ENCODE results near the gene ERP44.
"Not testable (repeated sequence)": the region's sequence is repeated elsewhere in the genome, so short reads cannot be mapped to it uniquely, and the experiment has no call there.

Gene ERP44

GRCh38 chr9:100098887-100099721 is at the start of gene ERP44, which contains the start of gene INVS:
Gene ERP44 (minus strand): TSS chr9:100099000. CDS start chr9:100098840, 160 bp downstream.
Gene INVS (plus strand): TSS chr9:100099243. CDS start chr9:100104522, 5,279 bp downstream.
- peak within 1 kb of the TSS; percentile 96 for H3K27ac Mint-ChIP-seq
- H3K9me3 Mint-ChIP-seq = no peaks in the 10 kb centered on the region
- peak; percentile 100 for ATAC-seq
- peak within 1 kb of the TSS; percentile 98 for H3K4me3 Mint-ChIP-seq
- H3K4me1 Mint-ChIP-seq = peaks cover 44% of the 10 kb centered on the region
- no peaks in the 10 kb centered on the region for H3K27me3 Mint-ChIP-seq
- H3K36me3 Mint-ChIP-seq = no peaks in the 10 kb centered on the region

GRCh38 chr9:100145976-100146375 is 47.2 kb upstream of the ERP44 start:
- not testable (repeated sequence) for H3K27me3 Mint-ChIP-seq, H3K27ac Mint-ChIP-seq, H3K9me3 Mint-ChIP-seq, H3K4me3 Mint-ChIP-seq, ATAC-seq, H3K4me1 Mint-ChIP-seq
- H3K36me3 Mint-ChIP-seq = peaks cover 27% of the 10 kb centered on the region

GRCh38 chr9:100145167-100145934 is 46.6 kb upstream of the ERP44 start:
- ATAC-seq, H3K27ac Mint-ChIP-seq, H3K4me3 Mint-ChIP-seq, H3K9me3 Mint-ChIP-seq, H3K4me1 Mint-ChIP-seq, H3K27me3 Mint-ChIP-seq: not testable (repeated sequence)
- peaks cover 22% of the 10 kb centered on the region for H3K36me3 Mint-ChIP-seq

GRCh38 chr9:100141862-100142261 is 43.1 kb upstream of the ERP44 start:
- not testable (repeated sequence) for H3K9me3 Mint-ChIP-seq, ATAC-seq, H3K4me3 Mint-ChIP-seq, H3K27ac Mint-ChIP-seq, H3K4me1 Mint-ChIP-seq, H3K27me3 Mint-ChIP-seq
- peaks cover 32% of the 10 kb centered on the region for H3K36me3 Mint-ChIP-seq

GRCh38 chr9:100140303-100140702 is 41.5 kb upstream of the ERP44 start:
- H3K9me3 Mint-ChIP-seq, H3K27ac Mint-ChIP-seq, H3K27me3 Mint-ChIP-seq, H3K4me3 Mint-ChIP-seq, H3K4me1 Mint-ChIP-seq, ATAC-seq: not testable (repeated sequence)
- H3K36me3 Mint-ChIP-seq = peaks cover 25% of the 10 kb centered on the region

GRCh38 chr9:100136799-100137198 is 38.0 kb upstream of the ERP44 start:
- not testable (repeated sequence) for H3K4me1 Mint-ChIP-seq, H3K27me3 Mint-ChIP-seq, H3K9me3 Mint-ChIP-seq

GRCh38 chr9:100134731-100135130 is 35.9 kb upstream of the ERP44 start:
- Mint-ChIP-seq H3K27ac (no peak overlapping the region), H3K4me1 (no peaks in the 10 kb centered on the region), H3K36me3 (peaks cover 49% of the 10 kb centered on the region), H3K4me3 (no peak overlapping the region), H3K27me3 (no peaks in the 10 kb centered on the region), H3K9me3 (no peaks in the 10 kb centered on the region)
- ATAC-seq = no peak

More at GRCh38 chr9:100136799-100137198, 38.0 kb upstream of the ERP44 start:
- peaks cover 38% of the 10 kb centered on the region for H3K36me3 Mint-ChIP-seq
- H3K4me3 Mint-ChIP-seq, H3K27ac Mint-ChIP-seq, ATAC-seq: not testable (repeated sequence)

GRCh38 chr9:100131875-100132430 is 33.2 kb upstream of the ERP44 start:
- Mint-ChIP-seq H3K4me3 (no peak overlapping the region), H3K4me1 (no peaks in the 10 kb centered on the region), H3K9me3 (no peaks in the 10 kb centered on the region), H3K27me3 (no peaks in the 10 kb centered on the region), H3K27ac (no peak overlapping the region), H3K36me3 (peaks cover 64% of the 10 kb centered on the region)
- ATAC-seq = no peak

GRCh38 chr9:100131216-100131615 is 32.4 kb upstream of the ERP44 start:
- H3K36me3 Mint-ChIP-seq = peaks cover 64% of the 10 kb centered on the region
- H3K27me3 Mint-ChIP-seq = no peaks in the 10 kb centered on the region
- H3K4me1 Mint-ChIP-seq = no peaks in the 10 kb centered on the region
- no peaks in the 10 kb centered on the region for H3K9me3 Mint-ChIP-seq
- H3K27ac Mint-ChIP-seq = no peak overlapping the region
- ATAC-seq = no peak
- no peak overlapping the region for H3K4me3 Mint-ChIP-seq

- H3K27me3 Mint-ChIP-seq = no peaks in the 10 kb centered on the region
Measured at GRCh38 chr9:100129772-100130171, 31.0 kb upstream of the ERP44 start.

GRCh38 chr9:100126423-100126822 is 27.6 kb upstream of the ERP44 start:
- ATAC-seq = no peak
- Mint-ChIP-seq H3K27ac (no peak overlapping the region), H3K4me3 (no peak overlapping the region), H3K27me3 (no peaks in the 10 kb centered on the region), H3K36me3 (peaks cover 47% of the 10 kb centered on the region), H3K4me1 (no peaks in the 10 kb centered on the region), H3K9me3 (no peaks in the 10 kb centered on the region)

More at GRCh38 chr9:100129772-100130171, 31.0 kb upstream of the ERP44 start:
- Mint-ChIP-seq H3K4me3 (no peak overlapping the region), H3K36me3 (peaks cover 73% of the 10 kb centered on the region), H3K4me1 (no peaks in the 10 kb centered on the region), H3K27ac (no peak overlapping the region), H3K9me3 (no peaks in the 10 kb centered on the region)
- no peak for ATAC-seq

- no peak for ATAC-seq
- no peak overlapping the region for H3K4me3 Mint-ChIP-seq
- H3K36me3 Mint-ChIP-seq = peaks cover 48% of the 10 kb centered on the region
- no peak overlapping the region for H3K27ac Mint-ChIP-seq
- H3K9me3 Mint-ChIP-seq = no peaks in the 10 kb centered on the region
- no peaks in the 10 kb centered on the region for H3K27me3 Mint-ChIP-seq
- H3K4me1 Mint-ChIP-seq = no peaks in the 10 kb centered on the region
Measured at GRCh38 chr9:100125910-100126309, 27.1 kb upstream of the ERP44 start.

- Mint-ChIP-seq H3K27me3 (no peaks in the 10 kb centered on the region), H3K9me3 (no peaks in the 10 kb centered on the region), H3K36me3 (peaks cover 47% of the 10 kb centered on the region), H3K27ac (no peak overlapping the region), H3K4me3 (no peak overlapping the region), H3K4me1 (no peaks in the 10 kb centered on the region)
- no peak for ATAC-seq
Measured at GRCh38 chr9:100125236-100125635, 26.4 kb upstream of the ERP44 start.

GRCh38 chr9:100120286-100120685 is 21.5 kb upstream of the ERP44 start:
- ATAC-seq = no peak
- Mint-ChIP-seq H3K27me3 (no peaks in the 10 kb centered on the region), H3K27ac (no peak overlapping the region), H3K36me3 (peaks cover 37% of the 10 kb centered on the region), H3K9me3 (no peaks in the 10 kb centered on the region), H3K4me3 (no peak overlapping the region), H3K4me1 (no peaks in the 10 kb centered on the region)

- no peak for ATAC-seq
- Mint-ChIP-seq H3K27me3 (no peaks in the 10 kb centered on the region), H3K4me1 (peaks cover 10% of the 10 kb centered on the region), H3K36me3 (peaks cover 41% of the 10 kb centered on the region), H3K4me3 (no peak overlapping the region), H3K9me3 (no peaks in the 10 kb centered on the region), H3K27ac (no peak overlapping the region)
Measured at GRCh38 chr9:100117316-100117715, 18.5 kb upstream of the ERP44 start.

All from stimulated activated memory B cell treated with anti-CD40 and anti-IgM and Interleukin-4, amounts not matched to agents 10 μg/mL and 1 μg/mL and 100 μg/mL, for 72 hours (primary cell).